ENCODE data around the gene PDPR.
"Not testable (repeated sequence)": the region's sequence is repeated elsewhere in the genome, so short reads cannot be mapped to it uniquely, and the experiment has no call there.

GRCh38 chr16:70112162-70112561 lies 2.0 kb upstream of the PDPR start:
- TF ChIP-seq POLR2A, CTCF (IDR thresholded peaks at IDR 0.05): not testable (repeated sequence)

Measured in thyroid gland (tissue), 4 donors.